Measurements from ENCODE around the gene BRD2. TPM values are rescaled to one million over a fixed set of nuclear protein-coding genes. Genes with fewer than 3 reads are reported as not detected.

The BRD2 gene
- total and polyA plus RNA-seq, 2 of the 4 experiments (the other 2 are of a cell fraction), result 99.5 to 144 TPM

DNA sequence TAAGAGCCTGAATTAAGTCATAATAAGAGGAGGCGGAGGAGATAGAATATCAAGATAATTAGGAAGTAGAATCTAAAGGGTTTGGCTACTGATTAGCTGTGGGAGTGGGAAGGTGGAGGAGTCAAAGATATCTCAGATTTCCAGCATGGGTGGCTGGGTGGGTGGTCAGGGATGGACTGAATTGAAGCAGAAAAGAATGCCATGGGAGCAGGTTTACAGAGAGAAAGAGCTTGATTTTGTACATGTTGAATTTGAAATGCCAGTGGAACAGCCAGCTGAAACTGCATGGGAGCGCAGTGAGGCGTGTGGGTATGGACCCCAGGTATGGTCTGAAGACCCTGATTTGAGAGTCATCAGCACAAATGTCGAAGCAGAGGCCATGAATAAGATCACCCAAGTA, 14.1 kb upstream of the BRD2 start:
- no peak overlapping the region for H3K23ac ChIP-seq (ENCODE audit: low read depth, low read length)
- H4K8ac ChIP-seq (ENCODE audit: low read depth in 2 of 2, low read length in 2 of 2), result no peak overlapping the region
- no peak overlapping the region for H3K14ac ChIP-seq (replicated peaks; ENCODE audit: low read depth, low read length)
- H3K9me1 ChIP-seq (ENCODE audit: insufficient read depth, low read length), result peaks cover 4% of the 10 kb centered on the region; the same call in 1 of the 2 replicates
- H3K4me1 ChIP-seq (ENCODE audit: control insufficient read depth, insufficient read depth, low read length), result peaks cover 3% of the 10 kb centered on the region; the same call in 1 of the 2 replicates
- ATAC-seq (ENCODE audit: low read depth) (no peak), DNase-seq (no peak)
- H3K27me3 ChIP-seq (ENCODE audit: control insufficient read depth, insufficient read depth, low read length), result no peaks in the 10 kb centered on the region
- H3K56ac ChIP-seq (ENCODE audit: extremely low read depth, insufficient read depth, low read length), result no peak overlapping the region
- in situ Hi-C loops (cut with MboI; ENCODE audit: low sequenced_read_pairs) (loop anchor here (25.0 kb wide), 1 partner anchor 767 kb away; the partner anchor contains the start of genes AGER, AGPAT1, GPSM3 and PBX2), dilution Hi-C loops (cut with HindIII; ENCODE audit: low sequenced_read_pairs, unreplicated experiment) (no loop called here), intact Hi-C loops (cut with micrococcal nuclease) (no loop called here)
- H4K5ac ChIP-seq (ENCODE audit: low read depth, low read length), result no peak overlapping the region
- no peak overlapping the region for H2BK5ac ChIP-seq (ENCODE audit: low read depth, low read length, poor library complexity, severe bottlenecking)
- H2AK5ac ChIP-seq (ENCODE audit: low read depth, low read length), result no peak overlapping the region
- H3K9me3 ChIP-seq (ENCODE audit: control insufficient read depth, insufficient read depth, low read length), result no peaks in the 10 kb centered on the region
- no peak overlapping the region for H3K4me2 ChIP-seq (ENCODE audit: low read depth, low read length)
- no peak overlapping the region for H2BK15ac ChIP-seq (ENCODE audit: low read depth, low read length)
- no peak overlapping the region for H3K9ac ChIP-seq (ENCODE audit: low read depth, low read length)
- H3K18ac ChIP-seq (ENCODE audit: low read depth, low read length), result no peak overlapping the region
- H3K36me3 ChIP-seq (ENCODE audit: control insufficient read depth, insufficient read depth, low read length), result no peaks in the 10 kb centered on the region
- no peak overlapping the region for H3K4ac ChIP-seq (ENCODE audit: low read depth, low read length)
- no peak overlapping the region for H3K4me3 ChIP-seq (ENCODE audit: insufficient read depth, low read depth, low read length)
- CTCF ChIA-PET, result interaction anchor here (0.6 to 2.6 kb wide), 14 partner anchors 9 to 116 kb away, joined by 3 to 22 read pairs (median 4); partner anchors contain the start of genes HLA-DMB and TAP2
- TF ChIP-seq RCOR1 (IDR thresholded peaks at IDR 0.05; ENCODE audit: insufficient replicate concordance, low read length) (no peak), RAD21 (IDR thresholded peaks at IDR 0.05; ENCODE audit: low read length) (no peak), BHLHE40 (IDR thresholded peaks at IDR 0.05; ENCODE audit: low read depth, low read length) (no peak), MAZ (IDR thresholded peaks at IDR 0.05; ENCODE audit: borderline replicate concordance, low read depth, low read length) (no peak), MXI1 (IDR thresholded peaks at IDR 0.05; ENCODE audit: borderline replicate concordance, low read depth, low read length) (no peak), CEBPB (IDR thresholded peaks at IDR 0.05; ENCODE audit: low read depth, low read length) (no peak), SMC3 (IDR thresholded peaks at IDR 0.05; ENCODE audit: low read depth, low read length) (no peak), POLR2A (IDR thresholded peaks at IDR 0.05; ENCODE audit: low read depth, low read length) (no peak)
- TF ChIP-seq, protein P1, sequence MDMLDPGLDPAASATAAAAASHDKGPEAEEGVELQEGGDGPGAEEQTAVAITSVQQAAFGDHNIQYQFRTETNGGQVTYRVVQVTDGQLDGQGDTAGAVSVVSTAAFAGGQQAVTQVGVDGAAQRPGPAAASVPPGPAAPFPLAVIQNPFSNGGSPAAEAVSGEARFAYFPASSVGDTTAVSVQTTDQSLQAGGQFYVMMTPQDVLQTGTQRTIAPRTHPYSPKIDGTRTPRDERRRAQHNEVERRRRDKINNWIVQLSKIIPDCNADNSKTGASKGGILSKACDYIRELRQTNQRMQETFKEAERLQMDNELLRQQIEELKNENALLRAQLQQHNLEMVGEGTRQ (IDR thresholded peaks at IDR 0.05; ENCODE audit: low read depth, low read length), result no peak
- WGBS, 2 experiments (ENCODE audit: extremely low coverage in 2 of 2, insufficient read length in 1 of 2), result 100% methylated on average over 2 of the region's 4 CpGs; no CpG with 5 or more reads in 1 of the 2 experiments
- H2AK9ac ChIP-seq (replicated peaks; ENCODE audit: low read depth, low read length, poor library complexity), result no peak overlapping the region
- no peak overlapping the region for H3K27ac ChIP-seq (ENCODE audit: insufficient read depth, low read length)
- no TSS peak for BruUV-seq (replicated peaks)
- H2AFZ ChIP-seq (replicated peaks; ENCODE audit: low read length, poor library complexity), result no peak overlapping the region
- H2BK20ac ChIP-seq (ENCODE audit: low read depth, low read length), result no peak overlapping the region
- H2BK120ac ChIP-seq (ENCODE audit: low read depth, low read length), result no peak overlapping the region
- POLR2A ChIA-PET (ENCODE audit: unreplicated experiment), result interaction anchor here (1.0 to 2.6 kb wide), 2 partner anchors 18 kb away, joined by 3 to 15 read pairs; no protein-coding TSS in a partner anchor
- no peak overlapping the region for H4K91ac ChIP-seq (ENCODE audit: insufficient read depth, low read depth, low read length)
- 0 out of 4 replicates have a peak, but pooled peaks cover 0 to 3% of the 10 kb centered on the region in 2 experiments for H3K79me1 ChIP-seq (ENCODE audit: low read depth in 1 of 2, low read length in 2 of 2)
- no peaks in the 10 kb centered on the region for H4K20me1 ChIP-seq (ENCODE audit: insufficient read depth, low read length)
